HEK293 (cell line): Measurements from ENCODE around the gene SCTR.

Experiments
- CTCF ChIA-PET: fragments of 350-600 bp; formaldehyde crosslinking; extraction: SDS; loops from one replicate; lab custom pipeline; 2021; ENCODE audit warnings: antibody characterized with exemption; lab: Yijun Ruan, JAX
- POLR2A ChIA-PET: fragments of 300-600 bp; formaldehyde crosslinking; extraction: SDS; loops from one replicate; lab custom pipeline; 2020; ENCODE audit warnings: antibody characterized with exemption, inconsistent platforms; lab: Yijun Ruan, JAX
- H3K27ac ChIP-seq: fragments of 200-500 bp; sonication (Bioruptor generic); 2 replicates; pipeline ENCODE4 v1.5.1; 2014; ENCODE audit warnings: low read depth, low read length, control low read depth, inconsistent platforms; ENCODE audit errors: extremely low read depth
- H3K36me3 ChIP-seq, 2 experiments: fragments of 200-500 bp in 1 of 2; sonication (Bioruptor generic) in 1 of 2; 1 replicate in 1 of 2; 2 replicates in 1 of 2; pipeline ENCODE4 v1.5.1; 2014 to 2017; ENCODE audit warnings: inconsistent platforms in 2 of 2, low read length in 2 of 2; ENCODE audit not compliant: control insufficient read depth in 2 of 2, insufficient read depth in 1 of 2
- H3K4me1 ChIP-seq: fragments of 200-500 bp; sonication (Bioruptor generic); 2 replicates; pipeline ENCODE4 v1.5.1; 2014; ENCODE audit warnings: mild to moderate bottlenecking, low read length, inconsistent platforms; ENCODE audit not compliant: control insufficient read depth, insufficient read depth
- H3K4me3 ChIP-seq: 2 replicates; pipeline ENCODE4 v1.5.1; 2011; ENCODE audit warnings: low read depth, mild to moderate bottlenecking, control low read depth, low read length, moderate library complexity
- H3K9me3 ChIP-seq: fragments of 200-500 bp; sonication (Bioruptor generic); 2 replicates; pipeline ENCODE4 v1.5.1; 2014; ENCODE audit warnings: low read depth, low read length, inconsistent platforms; ENCODE audit not compliant: control insufficient read depth, insufficient read depth
- HOXC10 ChIP-seq: sonication (generic); formaldehyde crosslinking; IDR thresholded peaks from 2 replicates; pipeline ENCODE4 v1.8.1; 2023; ENCODE audit warnings: mild to moderate bottlenecking, missing genetic modification reagents
- MZF1 ChIP-seq: fragments of 450-650 bp; formaldehyde crosslinking; IDR thresholded peaks from 2 replicates; pipeline ENCODE4 v1.5.1; 2017; ENCODE audit warnings: missing biosample characterization, missing genetic modification characterization, borderline replicate concordance
- PRDM6 ChIP-seq: fragments of 450-650 bp; formaldehyde crosslinking; IDR thresholded peaks from 2 replicates; pipeline ENCODE4 v1.5.1; 2017; ENCODE audit warnings: missing biosample characterization, missing genetic modification characterization
- RBAK ChIP-seq: fragments of 450-650 bp; formaldehyde crosslinking; IDR thresholded peaks from 2 replicates; pipeline ENCODE4 v1.5.1; 2016; ENCODE audit warnings: missing biosample characterization, missing genetic modification characterization
- ZBTB48 ChIP-seq: fragments of 450-650 bp; formaldehyde crosslinking; IDR thresholded peaks from 2 replicates; pipeline ENCODE4 v1.5.1; 2016; ENCODE audit warnings: missing biosample characterization, missing genetic modification characterization
- ZBTB8A ChIP-seq: fragments of 450-650 bp; formaldehyde crosslinking; IDR thresholded peaks from 2 replicates; pipeline ENCODE4 v1.5.1; 2016; ENCODE audit warnings: missing biosample characterization, missing genetic modification characterization
- ZNF18 ChIP-seq: fragments of 450-650 bp; formaldehyde crosslinking; IDR thresholded peaks from 2 replicates; pipeline ENCODE4 v1.5.1; 2016; ENCODE audit warnings: missing biosample characterization, missing genetic modification characterization
- ZNF19 ChIP-seq: fragments of 450-650 bp; formaldehyde crosslinking; IDR thresholded peaks from 2 replicates; pipeline ENCODE4; 2016; ENCODE audit warnings: missing biosample characterization, missing genetic modification characterization, low read depth
- ZNF335 ChIP-seq: fragments of 450-650 bp; formaldehyde crosslinking; conservative IDR thresholded peaks from 2 replicates; pipeline ENCODE4 v1.5.1; 2016; ENCODE audit warnings: missing biosample characterization, missing genetic modification characterization
- ZNF366 ChIP-seq: fragments of 450-650 bp; formaldehyde crosslinking; conservative IDR thresholded peaks from 2 replicates; pipeline ENCODE4 v1.5.1; 2016; ENCODE audit warnings: missing biosample characterization, missing genetic modification characterization
- ZNF530 ChIP-seq: fragments of 450-650 bp; formaldehyde crosslinking; IDR thresholded peaks from 2 replicates; pipeline ENCODE4 v1.5.1; 2016; ENCODE audit warnings: low read depth, missing biosample characterization, missing genetic modification characterization
- ZNF544 ChIP-seq: fragments of 450-650 bp; formaldehyde crosslinking; IDR thresholded peaks from 2 replicates; pipeline ENCODE4 v1.5.0; 2017; ENCODE audit warnings: missing biosample characterization, missing genetic modification characterization
- ZNF548 ChIP-seq: fragments of 450-650 bp; formaldehyde crosslinking; IDR thresholded peaks from 2 replicates; pipeline ENCODE4 v1.5.1; 2016; ENCODE audit warnings: missing biosample characterization, missing genetic modification characterization
- ZNF561 ChIP-seq: fragments of 450-650 bp; IDR thresholded peaks from 2 replicates; pipeline ENCODE4 v1.5.1; 2018; ENCODE audit warnings: missing biosample characterization, missing genetic modification characterization, borderline replicate concordance
- ZNF621 ChIP-seq: fragments of 450-650 bp; formaldehyde crosslinking; IDR thresholded peaks from 2 replicates; pipeline ENCODE4 v1.5.1; 2017; ENCODE audit warnings: missing biosample characterization, missing genetic modification characterization
- ZNF658 ChIP-seq: fragments of 450-650 bp; formaldehyde crosslinking; IDR thresholded peaks from 2 replicates; pipeline ENCODE4; 2016; ENCODE audit warnings: missing biosample characterization, missing genetic modification characterization
- ZNF664 ChIP-seq: fragments of 450-650 bp; formaldehyde crosslinking; IDR thresholded peaks from 2 replicates; pipeline ENCODE4 v1.5.1; 2016; ENCODE audit warnings: missing biosample characterization, missing genetic modification characterization
- ZNF677 ChIP-seq: fragments of 450-650 bp; IDR thresholded peaks from 2 replicates; pipeline ENCODE4 v1.5.0; 2018; ENCODE audit warnings: missing biosample characterization, mild to moderate bottlenecking, missing genetic modification characterization, moderate library complexity
- ZNF692 ChIP-seq: fragments of 450-650 bp; formaldehyde crosslinking; IDR thresholded peaks from 2 replicates; pipeline ENCODE4 v1.5.1; 2016; ENCODE audit warnings: missing biosample characterization, missing genetic modification characterization
- ZNF785 ChIP-seq: fragments of 450-650 bp; formaldehyde crosslinking; IDR thresholded peaks from 2 replicates; pipeline ENCODE4 v1.5.1; 2016; ENCODE audit warnings: missing biosample characterization, missing genetic modification characterization
- ZNF791 ChIP-seq: fragments of 450-650 bp; formaldehyde crosslinking; IDR thresholded peaks from 2 replicates; pipeline ENCODE4 v1.5.1; 2016; ENCODE audit warnings: missing biosample characterization, missing genetic modification characterization
- ZNF843 ChIP-seq: fragments of 450-650 bp; formaldehyde crosslinking; IDR thresholded peaks from 2 replicates; pipeline ENCODE4 v1.5.1; 2016; ENCODE audit warnings: missing biosample characterization, missing genetic modification characterization

Gene SCTR

GRCh38 chr2:119465687-119466086 lies 58.6 kb downstream of the SCTR start:
- CTCF ChIA-PET: interaction anchor here (1.4 to 2.6 kb wide), 2 partner anchors 10 to 57 kb away, joined by 3 to 12 read pairs; no protein-coding TSS in a partner anchor
- POLR2A ChIA-PET: no interaction called here
- TF ChIP-seq ZNF561 (tag by site-specific recombination) (no peak), ZNF791 (tag by site-specific recombination) (no peak), ZNF18 (tag by site-specific recombination) (no peak), ZNF664 (tag by site-specific recombination) (no peak), ZNF530 (tag by site-specific recombination) (no peak), ZBTB8A (tag by site-specific recombination) (no peak), PRDM6 (tag by site-specific recombination) (no peak), ZBTB48 (peak; percentile 63)
- H3K27ac ChIP-seq: no peak overlapping the region
- H3K4me1 ChIP-seq: peaks cover 4% of the 10 kb centered on the region; the same call in 1 of the 2 replicates
- no peak overlapping the region for H3K4me3 ChIP-seq
- H3K9me3 ChIP-seq: no peaks in the 10 kb centered on the region
- H3K36me3 ChIP-seq: no peaks in the 10 kb centered on the region

- ChIA-PET CTCF (interaction anchor here (2.6 kb wide), 1 partner anchor 11 kb away, joined by 12 read pairs; no protein-coding TSS in a partner anchor), POLR2A (no interaction called here)
- no peak overlapping the region for H3K4me3 ChIP-seq
- no peak for TF ChIP-seq ZNF544 (tag by site-specific recombination)
- H3K36me3 ChIP-seq: no peaks in the 10 kb centered on the region
- H3K9me3 ChIP-seq: no peaks in the 10 kb centered on the region
- H3K27ac ChIP-seq: no peak overlapping the region
- H3K4me1 ChIP-seq: peaks cover 2% of the 10 kb centered on the region; the same call in 1 of the 2 replicates
These were observed 59.3 kb downstream of the SCTR start for GRCh38 chr2:119464981-119465380.

- ChIA-PET POLR2A (no interaction called here), CTCF (interaction anchor here (2.6 kb wide), 1 partner anchor 12 kb away, joined by 12 read pairs; no protein-coding TSS in a partner anchor)
- Histone ChIP-seq H3K36me3 (no peaks in the 10 kb centered on the region), H3K27ac (no peak overlapping the region)
- TF ChIP-seq ZNF677: no peak
- no peak for TF ChIP-seq HOXC10 (CRISPR knock-in tag)
- no peak for TF ChIP-seq ZNF548 (tag by site-specific recombination)
- TF ChIP-seq ZNF785 (tag by site-specific recombination): no peak
- TF ChIP-seq, all 188 proteins: peak for 0
- Histone ChIP-seq H3K9me3 (no peaks in the 10 kb centered on the region), H3K4me1 (no peaks in the 10 kb centered on the region), H3K4me3 (no peak overlapping the region)
These were observed 60.3 kb downstream of the SCTR start for GRCh38 chr2:119463990-119464389.

GRCh38 chr2:119463136-119463535 lies 61.1 kb downstream of the SCTR start:
- TF ChIP-seq ZNF658 (tag by site-specific recombination): no peak
- no peak for TF ChIP-seq ZNF19 (tag by site-specific recombination)
- TF ChIP-seq MZF1 (tag by site-specific recombination): no peak
- TF ChIP-seq ZNF366 (tag by site-specific recombination): no peak
- no peak for TF ChIP-seq ZNF621 (tag by site-specific recombination)
- no peak for TF ChIP-seq ZNF548 (tag by site-specific recombination)
- no peak for TF ChIP-seq ZNF692 (tag by site-specific recombination)
- TF ChIP-seq ZNF843 (tag by site-specific recombination): no peak
- no peak for TF ChIP-seq ZNF335 (tag by site-specific recombination)
- TF ChIP-seq RBAK (tag by site-specific recombination): no peak
- Histone ChIP-seq H3K36me3 (no peaks in the 10 kb centered on the region), H3K27ac (no peak overlapping the region), H3K9me3 (no peaks in the 10 kb centered on the region), H3K4me3 (no peak overlapping the region), H3K4me1 (no peaks in the 10 kb centered on the region)
- ChIA-PET POLR2A (no interaction called here), CTCF (interaction anchor here (0.6 kb wide), 1 partner anchor 709 kb away, joined by 3 read pairs; no protein-coding TSS in a partner anchor)
